Prostate gland (tissue), 2 donors: ENCODE results near the gene CXCR4. TPM values are rescaled to one million over a fixed set of nuclear protein-coding genes. Genes with fewer than 3 reads are reported as not detected.

Experiments used
- DNase-seq: peaks from one replicate; pipeline ENCODE4 v3.0.0-alpha.2; 2019; ENCODE audit warnings: low spot score
- H3K27ac ChIP-seq, 2 donors: fragments of 200-600 bp; sonication (generic); 2 replicates each; pipeline ENCODE4 v1.5.1; 2017 to 2019
- H3K27me3 ChIP-seq: fragments of 200-600 bp; sonication (generic); replicated peaks from 2 replicates; pipeline ENCODE4 v1.5.1; 2019; ENCODE audit not compliant: insufficient read depth
- H3K36me3 ChIP-seq, 2 donors: fragments of 200-600 bp; sonication (generic); 1 replicate in 1 of 2; 2 replicates in 1 of 2; pipeline versions ENCODE4 v1.5.1 to v1.8.1; 2017 to 2019
- H3K4me1 ChIP-seq: fragments of 200-600 bp; sonication (generic); replicated peaks from 2 replicates; pipeline ENCODE4 v1.5.1; 2019
- H3K4me3 ChIP-seq, 2 donors: fragments of 200-600 bp; sonication (generic); 2 replicates each; pipeline ENCODE4 v1.5.1; 2017 to 2019
- H3K9me3 ChIP-seq: fragments of 200-600 bp; sonication (generic); 2 replicates; pipeline ENCODE4 v1.5.1; 2017
- CTCF ChIP-seq, 4 experiments: fragments of 200-600 bp in 2 of 4; fragments of 450-650 bp in 2 of 4; sonication (generic) in 2 of 4; IDR thresholded peaks; 1 replicate in 3 of 4; 2 replicates in 1 of 4; pipeline ENCODE4 v1.5.1; 2016 to 2019; ENCODE audit warnings: antibody characterized with exemption in 4 of 4, mild to moderate bottlenecking in 2 of 4, moderate library complexity in 2 of 4
- POLR2A ChIP-seq: fragments of 450-650 bp; IDR thresholded peaks from one replicate; pipeline ENCODE4 v1.6.1; 2016; ENCODE audit warnings: antibody characterized with exemption, mild to moderate bottlenecking
- POLR2AphosphoS5 ChIP-seq: sonication (generic); formaldehyde crosslinking; IDR thresholded peaks from one replicate; pipeline ENCODE4 v1.6.1; 2017; ENCODE audit warnings: antibody characterized with exemption
- WGBS: methylation state at CpG from one replicate; pipeline ENCODE4 v1.1.5; 2018; 5-methylcytosine and 5-hydroxymethylcytosine counted together
- intact Hi-C: fragments of 100-400 bp; cut with DNase I; formaldehyde crosslinking; loops from one replicate; pipeline ENCODE4 v1.14.2; 2022
- total RNA-seq, 2 donors: library from RNA; depleted of rRNA; stranded (reverse); fragments of >200 nt; gene quantifications; one replicate each; pipeline ENCODE4 v1.1.0, GENCODE V29; 2016

Gene CXCR4
- total RNA-seq, 2 donors from 2014 or later = 20.9 to 27.2 TPM

GRCh38 chr2:136151021-136151971 lies 33.3 kb upstream of the CXCR4 start:
- no peak for TF ChIP-seq POLR2AphosphoS5
- TF ChIP-seq POLR2A = no peak
- no peak for TF ChIP-seq CTCF (IDR thresholded peaks at IDR 0.05)
- DNase-seq = no peak
- Histone ChIP-seq H3K27me3 (no peaks in the 10 kb centered on the region), H3K4me1 (no peaks in the 10 kb centered on the region), H3K4me3 (no peak overlapping the region), H3K36me3 (no peaks in the 10 kb centered on the region), H3K27ac (no peak overlapping the region), H3K9me3 (no peaks in the 10 kb centered on the region)
- intact Hi-C loops = no loop called here
- 74% methylated on average over 7 of the region's 7 CpGs for WGBS

GRCh38 chr2:136149011-136149410 lies 31.1 kb upstream of the CXCR4 start:
- Histone ChIP-seq H3K36me3 (no peaks in the 10 kb centered on the region), H3K4me3 (no peak overlapping the region), H3K4me1 (no peaks in the 10 kb centered on the region), H3K9me3 (no peaks in the 10 kb centered on the region), H3K27me3 (no peaks in the 10 kb centered on the region), H3K27ac (no peak overlapping the region)
- 91% methylated on average over 1 of the region's 1 CpG for WGBS
- intact Hi-C loops = no loop called here
- no peak for TF ChIP-seq POLR2AphosphoS5
- TF ChIP-seq POLR2A = no peak
- no peak for TF ChIP-seq CTCF (IDR thresholded peaks at IDR 0.05)
- no peak for DNase-seq

- H3K36me3 ChIP-seq = no peaks in the 10 kb centered on the region
- no peaks in the 10 kb centered on the region for H3K9me3 ChIP-seq
- H3K27ac ChIP-seq = no peak overlapping the region
- H3K4me3 ChIP-seq = no peak overlapping the region
- H3K27me3 ChIP-seq = no peaks in the 10 kb centered on the region
- no peak for DNase-seq
- TF ChIP-seq POLR2A = no peak
- TF ChIP-seq CTCF (IDR thresholded peaks at IDR 0.05) = no peak
- TF ChIP-seq POLR2AphosphoS5 = no peak
- H3K4me1 ChIP-seq = no peaks in the 10 kb centered on the region
- intact Hi-C loops = no loop called here
These were observed 28.6 kb upstream of the CXCR4 start for GRCh38 chr2:136146564-136146963.

- Histone ChIP-seq H3K27ac (no peak overlapping the region), H3K36me3 (no peaks in the 10 kb centered on the region), H3K4me3 (no peak overlapping the region), H3K27me3 (no peaks in the 10 kb centered on the region), H3K4me1 (no peaks in the 10 kb centered on the region), H3K9me3 (no peaks in the 10 kb centered on the region)
- DNase-seq = no peak
- TF ChIP-seq POLR2A (no peak), CTCF (IDR thresholded peaks at IDR 0.05) (no peak), POLR2AphosphoS5 (no peak)
- intact Hi-C loops = no loop called here
- WGBS = 85% methylated on average over 6 of the region's 6 CpGs
These were observed 25.9 kb upstream of the CXCR4 start for GRCh38 chr2:136143603-136144451.
